Suprapubic skin (tissue), 4 donors: ENCODE results near the gene HIPK4.

Source experiments
- EP300 ChIP-seq: sonication (generic); formaldehyde crosslinking; IDR thresholded peaks from one replicate; pipeline ENCODE4 v1.6.1; 2017; ENCODE audit warnings: antibody characterized with exemption
- POLR2A ChIP-seq, 2 donors: fragments of 450-650 bp; IDR thresholded peaks; one replicate each; pipeline ENCODE4 v1.6.1; 2017; ENCODE audit warnings: antibody characterized with exemption in 2 of 2, mild to moderate bottlenecking in 2 of 2, moderate library complexity in 2 of 2
- POLR2AphosphoS5 ChIP-seq, 3 donors: sonication (generic); formaldehyde crosslinking; IDR thresholded peaks; one replicate each; pipeline ENCODE4 v1.6.1; 2017; ENCODE audit warnings: antibody characterized with exemption in 3 of 3
- TF ChIP-seq, protein P1 (sequence below), 2 donors: fragments of 200-600 bp in 1 of 2; fragments of 450-650 bp in 1 of 2; sonication (generic) in 1 of 2; IDR thresholded peaks; one replicate each; pipeline ENCODE4 v1.5.1; 2016 to 2019; ENCODE audit warnings: antibody characterized with exemption in 2 of 2, mild to moderate bottlenecking in 1 of 2, moderate library complexity in 1 of 2

- TF ChIP-seq, protein P1, sequence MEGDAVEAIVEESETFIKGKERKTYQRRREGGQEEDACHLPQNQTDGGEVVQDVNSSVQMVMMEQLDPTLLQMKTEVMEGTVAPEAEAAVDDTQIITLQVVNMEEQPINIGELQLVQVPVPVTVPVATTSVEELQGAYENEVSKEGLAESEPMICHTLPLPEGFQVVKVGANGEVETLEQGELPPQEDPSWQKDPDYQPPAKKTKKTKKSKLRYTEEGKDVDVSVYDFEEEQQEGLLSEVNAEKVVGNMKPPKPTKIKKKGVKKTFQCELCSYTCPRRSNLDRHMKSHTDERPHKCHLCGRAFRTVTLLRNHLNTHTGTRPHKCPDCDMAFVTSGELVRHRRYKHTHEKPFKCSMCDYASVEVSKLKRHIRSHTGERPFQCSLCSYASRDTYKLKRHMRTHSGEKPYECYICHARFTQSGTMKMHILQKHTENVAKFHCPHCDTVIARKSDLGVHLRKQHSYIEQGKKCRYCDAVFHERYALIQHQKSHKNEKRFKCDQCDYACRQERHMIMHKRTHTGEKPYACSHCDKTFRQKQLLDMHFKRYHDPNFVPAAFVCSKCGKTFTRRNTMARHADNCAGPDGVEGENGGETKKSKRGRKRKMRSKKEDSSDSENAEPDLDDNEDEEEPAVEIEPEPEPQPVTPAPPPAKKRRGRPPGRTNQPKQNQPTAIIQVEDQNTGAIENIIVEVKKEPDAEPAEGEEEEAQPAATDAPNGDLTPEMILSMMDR (IDR thresholded peaks at IDR 0.05): no peak
- no peak for TF ChIP-seq POLR2AphosphoS5 (IDR thresholded peaks at IDR 0.05)
- TF ChIP-seq POLR2A (IDR thresholded peaks at IDR 0.05): no peak
- no peak for TF ChIP-seq EP300
Measured at GRCh38 chr19:40423938-40424337, 34.0 kb upstream of the HIPK4 start.
